Effector CD8-positive, alpha-beta T cell (primary cell): ENCODE results near the gene FBN1.

Source experiments
- DNase-seq: peaks from one replicate; lab custom pipeline; 2025; lab: John Stamatoyannopoulos, UW

Gene FBN1

DNA sequence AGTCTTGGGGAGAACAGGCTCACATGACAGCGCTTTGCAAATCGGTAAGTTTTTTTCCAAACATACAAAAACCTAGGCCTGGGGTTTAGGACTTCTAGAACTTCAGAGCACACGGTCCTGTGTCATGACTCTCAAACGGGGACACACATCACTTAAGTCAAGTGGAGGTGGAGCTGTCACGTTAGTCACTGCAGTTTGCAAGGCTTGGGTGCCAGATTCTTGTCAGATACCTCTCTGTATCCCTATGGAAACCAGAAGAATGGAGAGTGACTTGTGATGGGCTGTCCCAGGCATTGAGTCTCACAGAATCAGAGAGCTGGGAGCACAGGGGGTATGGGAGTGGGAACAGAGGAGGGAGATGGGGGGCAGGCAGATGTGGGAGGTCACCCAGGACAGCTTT lies 249.5 kb downstream of the FBN1 start:
- no peak for DNase-seq

DNA sequence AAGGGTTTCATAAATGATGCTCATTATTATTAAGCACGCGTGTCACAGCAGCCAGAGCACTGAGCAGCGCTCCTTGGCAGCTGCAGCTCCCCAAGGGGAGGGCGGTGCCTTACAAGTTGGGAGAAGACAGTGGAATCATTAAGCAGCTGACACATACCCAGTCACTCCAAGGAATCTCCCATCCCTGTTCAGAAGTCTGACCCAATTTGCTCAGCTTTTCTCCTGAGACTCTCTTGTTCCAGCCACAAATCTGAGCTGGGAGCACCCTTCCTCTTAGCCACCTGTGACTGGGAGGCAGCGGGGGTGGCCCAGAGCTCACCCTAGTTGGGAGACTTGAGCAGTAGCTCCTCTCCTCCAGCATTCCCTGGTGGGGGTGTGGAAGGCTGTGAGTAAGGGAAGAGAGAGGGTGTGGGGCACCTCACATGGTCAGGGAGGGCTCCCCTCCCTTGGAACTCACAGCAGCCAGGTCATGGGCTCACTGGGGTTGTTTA lies 249.9 kb downstream of the FBN1 start:
- DNase-seq = no peak

DNA sequence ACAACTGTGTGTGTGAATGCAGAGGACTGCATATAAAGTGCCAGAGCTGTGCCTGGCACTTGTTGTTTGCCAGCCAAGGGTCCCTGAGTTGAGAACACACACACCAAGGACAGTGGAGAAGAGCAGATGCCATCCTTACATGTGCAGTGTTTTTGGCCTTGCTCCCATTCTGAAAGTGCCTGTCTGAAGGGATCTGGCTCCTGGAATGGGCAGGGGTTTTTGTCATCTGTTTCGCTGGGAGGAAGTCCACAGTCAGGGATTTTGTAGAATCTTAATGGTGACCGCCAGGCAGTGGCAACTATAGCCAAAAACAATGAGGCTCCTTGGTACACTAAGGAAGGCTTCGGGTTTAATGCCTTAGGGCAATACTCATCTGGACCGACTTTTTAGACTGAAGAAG lies 250.5 kb downstream of the FBN1 start:
- DNase-seq = no peak

DNA sequence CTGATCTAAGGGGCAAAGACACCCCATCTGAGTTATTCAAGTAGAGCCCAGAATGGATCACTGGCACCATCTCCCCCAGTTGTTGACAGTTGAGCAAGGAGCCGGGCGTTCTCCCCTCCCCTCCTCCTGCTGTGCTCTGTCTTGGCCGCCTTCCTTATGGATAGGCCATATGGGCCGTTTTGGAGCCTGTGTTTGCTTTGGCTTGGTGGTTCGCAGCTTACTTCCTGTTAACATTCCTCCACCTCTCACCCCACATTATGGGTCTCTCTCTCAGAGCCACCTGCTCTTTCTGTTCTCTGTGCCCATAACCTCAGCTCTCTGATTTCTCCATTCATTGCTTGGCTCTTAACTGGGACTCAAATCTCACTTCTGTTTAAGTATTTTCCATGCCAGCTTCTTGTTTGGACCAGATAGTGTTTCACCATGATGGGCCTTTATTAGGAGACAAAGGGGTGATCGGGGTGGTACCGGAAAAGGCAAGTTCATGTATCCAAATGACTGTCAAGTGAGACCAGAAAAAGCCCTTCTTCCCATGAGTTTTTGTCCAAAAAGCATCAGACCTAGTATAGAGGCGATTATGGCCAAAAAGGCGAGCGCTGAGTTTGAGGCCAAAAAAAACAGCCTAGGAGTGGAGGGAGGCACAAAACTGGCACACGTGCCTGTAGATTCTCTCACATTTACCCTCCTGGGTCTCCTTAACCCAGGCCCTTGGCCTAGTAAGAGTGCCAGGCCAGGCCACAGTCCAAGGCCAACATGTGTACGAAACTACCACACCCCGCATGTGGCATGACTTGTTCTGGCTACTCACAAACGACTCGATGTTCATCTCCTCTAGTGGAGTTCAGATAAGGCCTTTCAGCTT lies 251.6 kb downstream of the FBN1 start:
- no peak for DNase-seq

DNA sequence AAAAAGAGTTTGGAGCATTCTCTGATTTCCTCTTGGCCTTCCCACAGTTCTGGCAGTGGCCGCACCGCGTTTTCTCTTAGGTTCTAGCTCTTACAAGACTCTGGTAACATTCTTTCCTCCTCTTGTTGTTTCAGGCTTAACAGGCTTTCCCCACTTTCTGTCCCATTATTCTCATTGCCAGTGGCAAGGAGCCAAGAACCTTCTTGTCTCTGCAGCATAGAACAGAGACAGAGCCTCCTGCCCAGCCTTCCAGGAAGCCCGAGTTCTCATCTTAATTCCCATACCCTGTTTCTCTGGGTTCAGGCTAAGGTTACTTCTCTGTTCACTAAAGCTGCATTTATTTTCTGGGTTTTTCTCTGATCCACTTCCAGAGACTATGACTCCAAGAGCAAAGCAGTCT lies 253.2 kb downstream of the FBN1 start:
- no peak for DNase-seq

DNA sequence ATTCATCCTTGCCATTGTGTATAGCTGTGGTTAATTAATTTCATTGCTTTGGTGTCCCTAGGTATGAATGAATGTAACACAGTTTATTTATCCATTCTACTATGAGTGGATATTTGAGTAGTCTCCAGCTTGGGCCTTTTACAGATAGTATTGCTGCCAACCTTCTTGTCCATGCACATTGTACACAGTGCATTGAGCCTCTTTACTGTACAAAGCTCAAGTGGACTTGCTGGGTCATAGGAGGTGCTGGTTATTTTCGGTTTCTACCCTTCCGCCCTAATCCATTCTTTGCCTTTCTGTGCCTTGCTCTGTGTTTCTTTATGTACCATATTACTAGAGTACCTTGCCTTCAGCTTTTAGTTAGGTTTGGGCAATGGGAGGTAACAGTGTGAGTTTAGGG lies 253.6 kb downstream of the FBN1 start:
- no peak for DNase-seq

DNA sequence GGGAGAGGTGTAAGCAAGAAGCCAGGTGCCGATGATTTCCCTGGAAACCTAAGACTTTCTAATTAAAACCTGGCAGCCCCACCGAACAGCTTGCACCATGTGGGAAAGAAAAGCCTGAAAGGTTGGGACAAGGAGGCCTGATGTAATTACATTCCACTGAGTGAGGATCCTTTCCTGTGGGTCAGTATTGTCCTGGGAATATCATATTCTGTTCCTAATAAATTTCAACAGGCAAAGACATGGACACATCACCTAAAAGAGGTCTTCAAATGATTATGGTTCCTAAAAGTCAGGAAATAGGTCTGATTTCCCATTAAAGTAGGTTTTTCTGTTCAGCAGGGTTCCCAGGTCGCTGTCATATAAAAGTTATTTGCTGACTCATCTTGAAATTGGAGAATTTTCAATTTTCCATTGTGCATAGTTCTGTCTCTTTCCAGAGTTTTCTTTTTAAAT lies 255.8 kb downstream of the FBN1 start:
- DNase-seq = no peak

DNA sequence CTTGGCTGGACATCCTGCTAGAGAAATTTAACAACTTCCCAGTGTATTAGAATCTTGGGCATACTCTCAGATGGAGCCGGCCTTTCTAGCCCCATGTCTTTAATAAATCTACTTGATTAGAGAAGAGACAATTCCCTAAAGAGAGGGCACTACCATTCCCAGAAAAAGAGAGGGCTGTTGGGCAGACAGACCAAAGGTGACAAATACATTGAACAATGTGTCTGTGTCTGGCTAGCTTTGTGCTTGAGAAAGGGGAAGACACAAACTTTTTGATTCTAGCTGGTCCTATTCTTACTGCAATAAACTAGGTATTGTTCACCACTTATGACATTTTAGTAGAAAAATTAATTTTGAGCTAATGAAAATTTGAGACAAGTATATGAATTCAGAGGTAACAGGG lies 256.6 kb downstream of the FBN1 start:
- no peak for DNase-seq

DNA sequence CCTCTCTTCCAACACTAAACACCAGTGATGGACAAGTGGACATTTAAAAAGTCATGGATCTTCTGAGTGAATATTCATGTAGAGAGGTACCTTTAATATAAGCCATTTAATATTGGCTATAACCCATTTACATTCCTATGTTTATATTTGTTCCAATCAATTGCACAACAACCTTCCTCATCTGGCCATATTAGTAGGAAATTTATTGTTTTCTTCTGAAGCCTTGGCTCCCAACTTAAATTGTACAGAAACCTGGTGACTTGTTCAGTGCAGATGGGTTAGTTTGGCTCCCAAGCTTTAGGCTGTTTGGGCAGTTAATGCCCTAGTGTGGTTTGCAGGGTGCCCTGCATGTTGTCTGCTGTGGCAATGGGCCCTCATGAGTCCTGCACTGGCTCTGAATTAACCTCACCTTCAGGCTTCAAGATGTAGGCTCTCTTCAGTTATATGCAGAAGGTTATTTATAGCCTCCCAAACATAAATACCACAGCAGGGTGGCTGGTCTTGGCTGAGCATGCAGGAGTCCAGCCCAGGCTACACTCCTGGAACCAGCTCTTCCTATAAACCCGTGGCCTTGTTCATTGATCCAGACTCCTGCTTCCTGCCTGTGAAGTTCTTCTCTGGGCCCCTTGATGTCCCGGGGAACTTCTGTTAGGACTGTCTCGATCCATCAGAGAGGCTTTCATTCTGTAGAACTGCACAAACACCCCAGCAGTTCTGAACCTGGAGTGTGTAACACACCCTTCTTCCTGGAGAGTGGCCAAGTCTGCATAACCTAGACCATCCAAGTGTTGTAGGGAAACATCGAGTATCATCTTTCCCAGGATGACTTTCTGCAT lies 257.3 kb downstream of the FBN1 start:
- DNase-seq = no peak

DNA sequence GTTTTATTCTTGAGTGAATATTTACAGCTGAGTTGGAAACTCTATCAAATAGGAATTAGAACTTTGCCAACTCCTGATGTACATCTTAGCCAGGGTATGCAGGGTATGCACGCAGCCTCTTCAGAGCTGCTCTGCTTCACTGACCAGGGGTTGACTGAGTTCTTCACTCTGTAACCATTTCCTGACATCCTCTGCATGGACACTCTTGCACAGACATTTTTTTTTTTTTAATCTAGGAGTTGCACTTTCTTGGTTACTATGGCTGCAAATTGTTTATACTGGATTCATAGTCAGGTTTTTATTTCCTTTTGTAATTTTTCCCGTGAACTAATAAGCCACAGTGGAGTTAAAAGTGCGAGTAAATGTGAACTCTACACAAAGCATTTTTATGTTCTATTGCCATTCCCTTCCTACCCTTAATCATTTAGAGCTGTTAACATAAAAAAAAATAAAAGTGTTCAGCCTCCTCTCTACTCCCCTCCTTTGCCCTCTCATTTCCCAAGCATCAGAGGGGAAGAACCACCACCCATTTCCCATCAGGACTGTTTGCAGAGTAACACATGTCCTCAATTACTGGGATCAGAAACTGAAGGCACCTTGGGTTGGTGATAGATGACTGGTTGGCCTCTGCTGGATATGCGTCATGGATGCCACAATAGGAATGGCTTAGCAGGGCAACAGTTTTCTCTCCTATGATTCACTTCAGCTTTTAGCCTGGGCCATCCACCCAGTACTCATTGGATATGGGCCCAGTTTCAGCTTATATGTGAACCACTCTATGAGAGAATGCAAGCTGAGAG lies 260.3 kb downstream of the FBN1 start:
- no peak for DNase-seq

DNA sequence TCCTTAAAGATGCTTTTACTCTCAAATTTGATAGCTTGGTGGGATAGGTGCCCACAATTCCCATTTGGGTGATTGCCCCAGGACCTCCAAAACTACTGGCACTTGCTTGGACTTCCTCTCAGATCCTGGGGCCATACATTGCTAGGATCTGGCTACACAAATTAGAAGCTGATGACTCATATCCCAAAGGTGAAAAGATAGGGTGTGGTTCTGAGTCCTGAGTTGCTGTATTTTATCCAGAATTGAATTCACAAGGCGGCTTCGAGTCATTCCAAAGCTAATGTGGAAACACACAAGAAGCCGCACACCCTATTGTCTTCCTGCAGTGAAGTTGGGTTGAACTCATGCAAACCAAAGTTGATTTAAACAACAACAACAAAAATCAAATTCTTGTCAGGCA lies 260.9 kb downstream of the FBN1 start:
- no peak for DNase-seq

DNA sequence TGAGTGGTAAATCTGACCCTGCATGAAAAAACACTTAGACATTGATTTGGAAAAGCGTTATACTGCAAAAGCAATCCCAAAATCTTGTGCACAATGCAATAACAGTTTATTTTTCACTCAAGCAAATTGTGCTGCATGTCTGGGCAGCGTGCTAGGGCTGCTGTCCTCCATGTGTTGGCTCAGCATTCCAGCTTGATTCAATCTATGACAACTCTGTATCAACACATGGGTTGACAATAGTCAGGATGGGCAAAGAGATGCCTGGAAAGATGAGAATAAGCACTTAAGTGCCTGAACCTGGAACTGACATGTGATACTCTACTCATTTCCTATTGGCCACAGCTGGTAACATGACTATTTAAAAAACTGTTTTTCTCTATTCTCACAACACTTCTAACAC lies 262.5 kb downstream of the FBN1 start:
- DNase-seq = no peak

DNA sequence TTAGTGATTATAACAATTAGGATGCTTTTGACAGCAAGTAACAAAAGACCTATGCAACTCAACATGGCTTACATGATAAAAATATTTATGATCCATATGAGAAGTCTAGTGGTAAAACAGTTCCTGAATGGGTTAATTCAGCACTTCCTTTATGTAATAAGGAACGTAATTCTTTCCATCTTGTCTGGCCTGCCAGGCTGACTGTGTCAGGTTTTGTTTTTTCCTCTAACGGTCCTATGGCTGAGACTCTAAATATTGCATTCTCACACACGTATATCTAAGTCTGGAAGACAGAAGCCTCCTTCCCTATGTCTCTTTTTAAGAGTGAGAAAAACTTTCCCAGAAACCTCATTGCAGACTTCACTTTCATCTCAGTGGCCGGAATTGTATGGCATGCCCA lies 263.6 kb downstream of the FBN1 start:
- no peak for DNase-seq

DNA sequence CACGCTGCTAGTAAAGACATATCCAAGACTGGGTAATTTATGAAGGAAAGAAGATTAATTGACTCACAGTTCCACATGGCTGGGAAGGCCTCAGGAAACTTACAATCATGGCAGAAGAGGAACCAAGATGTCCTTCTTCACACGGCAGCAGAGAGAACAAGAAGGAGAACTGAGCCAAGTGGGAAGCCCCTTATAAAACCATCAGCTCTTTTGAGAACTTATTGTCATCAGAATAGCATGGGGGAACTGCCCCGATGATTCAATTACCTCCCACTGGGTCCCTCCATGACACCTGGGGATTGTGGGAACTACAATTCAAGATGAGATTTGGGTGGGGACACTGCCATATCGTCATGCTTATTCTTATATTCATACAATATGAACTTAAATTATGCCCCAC lies 265.3 kb downstream of the FBN1 start:
- DNase-seq = no peak

DNA sequence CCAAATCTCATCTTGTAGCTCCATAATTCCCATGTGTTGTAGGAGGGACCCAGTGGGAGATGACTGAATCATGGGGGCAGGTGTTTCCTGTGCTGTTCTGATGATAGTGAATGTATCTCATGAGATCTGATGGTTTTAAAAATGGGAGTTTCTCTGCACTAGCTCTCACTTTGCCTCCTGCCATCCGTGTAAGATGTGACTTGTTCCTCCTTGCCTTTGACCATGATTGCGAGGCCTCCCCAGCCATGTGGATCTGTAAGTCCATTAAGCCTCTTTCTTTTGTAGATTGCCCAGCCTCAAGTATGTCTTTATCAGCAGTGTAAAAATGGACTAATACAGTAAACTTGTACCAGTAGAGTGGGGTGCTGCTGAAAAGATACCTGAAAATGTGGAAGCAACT lies 269.7 kb downstream of the FBN1 start:
- no peak for DNase-seq

DNA sequence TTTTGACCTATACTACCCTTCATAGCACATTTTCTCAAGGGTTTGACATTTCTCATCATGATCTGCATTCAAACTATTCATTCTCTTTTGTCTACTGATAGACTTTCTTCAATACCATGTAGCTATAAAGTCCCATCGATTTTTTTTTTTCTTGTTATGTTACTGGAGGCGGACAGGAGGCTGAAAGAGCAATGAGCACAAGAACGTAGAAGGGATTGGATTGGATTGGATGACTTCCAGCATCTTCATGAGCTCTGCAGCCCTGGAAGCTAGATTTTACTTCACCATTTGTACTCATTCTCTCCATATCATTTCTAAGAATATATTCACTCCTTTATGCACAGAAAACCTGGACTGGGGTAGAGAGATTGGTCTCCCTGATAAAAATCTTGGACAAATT lies 271.0 kb downstream of the FBN1 start:
- DNase-seq = no peak

DNA sequence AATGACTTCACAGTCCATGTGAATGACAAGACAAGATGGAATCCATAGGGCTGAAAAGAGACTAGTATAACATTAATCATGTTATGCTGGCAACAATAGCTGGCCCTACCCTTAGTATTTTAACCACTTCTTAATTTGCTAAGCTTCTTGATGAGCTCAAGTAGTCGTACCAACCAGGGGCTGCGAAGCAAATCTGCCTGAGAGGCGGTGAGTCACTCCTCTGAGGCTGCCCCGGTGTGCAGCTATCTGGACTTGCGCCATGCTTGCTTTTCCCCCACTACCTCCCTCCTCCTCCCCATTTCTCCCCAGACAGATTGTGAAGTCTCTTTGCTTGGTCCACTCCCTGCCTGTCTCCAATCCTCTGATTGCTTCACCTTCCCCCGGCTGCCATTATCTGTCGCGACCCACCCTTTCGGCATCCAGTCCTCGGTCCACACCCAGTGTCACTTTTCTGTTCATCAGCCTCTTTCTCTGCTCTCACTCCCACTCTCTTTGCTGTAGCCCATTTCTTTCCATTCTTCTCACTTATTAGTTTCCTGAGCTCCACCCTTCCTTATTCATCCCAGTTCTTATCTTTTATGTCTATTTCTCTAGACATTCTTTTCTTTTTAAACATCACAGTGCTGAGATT lies 271.6 kb downstream of the FBN1 start:
- DNase-seq = no peak

DNA sequence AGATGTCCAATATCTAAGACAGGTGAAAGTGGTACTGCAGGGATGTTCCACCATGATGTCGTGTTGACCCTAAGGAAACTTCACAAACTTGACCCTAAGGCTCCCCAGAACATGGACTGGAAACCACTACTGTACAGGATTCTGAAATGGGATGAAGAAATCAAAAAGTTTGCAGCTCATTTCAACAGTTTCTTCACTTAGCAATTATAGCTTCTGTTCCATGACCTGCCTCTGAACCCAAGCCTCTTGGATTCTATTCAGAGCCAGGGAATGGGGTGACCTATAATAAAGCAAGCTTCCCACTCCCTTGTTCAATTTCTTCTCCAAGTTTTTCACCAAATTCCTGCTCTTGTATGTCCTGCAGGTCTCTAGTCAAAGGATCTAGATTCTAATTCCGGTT lies 273.5 kb downstream of the FBN1 start:
- no peak for DNase-seq

DNA sequence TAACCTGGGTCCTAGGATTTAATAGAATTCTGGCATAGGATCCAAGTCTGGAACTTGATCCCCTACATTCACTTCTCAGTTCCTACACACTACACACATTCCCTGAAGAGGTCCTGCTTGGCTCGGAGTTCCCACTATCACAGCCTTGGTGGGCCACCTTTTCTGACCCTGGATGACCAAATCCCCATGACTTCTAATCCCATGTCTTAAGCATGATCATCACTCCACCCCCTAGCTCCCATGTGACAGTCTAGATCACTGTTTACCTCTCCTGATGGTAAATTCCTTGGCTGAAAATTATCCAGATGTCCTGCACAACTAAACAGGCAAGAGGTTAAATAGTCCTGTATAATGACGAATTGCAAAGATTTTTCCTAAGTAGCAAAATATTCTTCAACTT lies 274.0 kb downstream of the FBN1 start:
- no peak for DNase-seq

DNA sequence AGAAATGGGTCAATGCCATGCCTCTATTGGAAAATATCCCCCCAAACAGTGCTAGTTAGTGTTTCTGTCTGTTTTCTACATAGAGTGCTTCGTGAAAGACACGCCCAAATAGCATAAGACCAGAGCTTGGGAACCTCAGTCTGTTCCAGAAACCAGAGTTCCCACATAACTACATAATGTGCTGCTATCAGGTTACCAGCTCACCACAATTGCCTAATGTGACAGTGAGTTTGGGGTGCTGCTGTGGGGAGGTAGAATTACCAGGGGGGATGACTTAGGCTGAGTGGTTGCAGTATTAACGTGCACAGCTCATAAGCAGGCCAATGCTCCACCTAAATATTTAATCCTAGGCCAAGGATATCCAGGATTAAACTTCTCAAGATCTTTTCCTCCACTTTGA lies 275.0 kb downstream of the FBN1 start:
- no peak for DNase-seq

DNA sequence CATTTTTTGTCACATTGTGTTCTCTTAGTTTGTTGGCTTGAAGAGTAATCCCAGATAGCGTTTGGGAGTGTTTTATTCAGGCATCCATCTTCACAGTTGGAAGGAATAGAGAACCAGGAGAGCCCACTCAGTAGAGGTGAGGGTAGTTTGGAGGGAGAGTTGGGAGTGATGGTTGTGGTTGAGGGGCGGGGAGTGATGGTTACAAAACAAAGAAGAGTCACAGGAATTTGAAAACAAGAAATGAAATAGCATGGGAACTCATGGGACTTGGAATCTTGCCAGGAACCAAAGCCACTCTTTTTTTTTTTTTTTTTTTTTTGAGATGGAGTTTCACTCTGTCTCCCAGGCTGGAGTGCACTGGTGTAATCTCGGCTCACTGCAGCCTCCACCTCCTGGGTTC lies 278.0 kb downstream of the FBN1 start:
- no peak for DNase-seq
